GM18873 (cell line): ENCODE results near the gene CUL9.

Experiments used
- ATAC-seq: cut with Tn5 transposase; IDR thresholded peaks from one replicate; pipeline ENCODE4 v1.9.1; 2021; ENCODE audit warnings: mild to moderate bottlenecking, moderate library complexity, moderate number of reproducible peaks; ENCODE audit not compliant: unreplicated experiment, low FRiP score

Gene CUL9

DNA sequence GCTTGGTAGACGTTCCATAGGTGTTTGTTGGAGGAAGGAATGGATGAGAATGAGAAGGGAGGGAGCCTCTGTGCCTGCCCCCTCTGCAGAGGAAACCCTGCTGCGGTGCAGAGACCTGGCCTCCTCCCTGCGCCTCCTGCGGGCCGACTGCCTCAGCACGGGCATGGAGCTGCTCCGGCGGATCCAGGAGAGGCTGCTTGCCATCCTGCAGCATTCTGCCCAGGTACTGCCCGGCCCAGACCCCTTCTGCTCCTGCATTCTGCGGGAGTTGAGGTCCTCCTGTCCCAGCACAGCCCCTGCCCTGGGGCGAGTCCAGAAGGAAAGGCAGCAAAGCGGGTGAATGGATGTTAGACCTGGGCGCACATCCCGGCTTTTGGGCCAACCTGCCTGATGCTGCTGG lies 41.2 kb downstream of the CUL9 start:
- ATAC-seq = no peak

DNA sequence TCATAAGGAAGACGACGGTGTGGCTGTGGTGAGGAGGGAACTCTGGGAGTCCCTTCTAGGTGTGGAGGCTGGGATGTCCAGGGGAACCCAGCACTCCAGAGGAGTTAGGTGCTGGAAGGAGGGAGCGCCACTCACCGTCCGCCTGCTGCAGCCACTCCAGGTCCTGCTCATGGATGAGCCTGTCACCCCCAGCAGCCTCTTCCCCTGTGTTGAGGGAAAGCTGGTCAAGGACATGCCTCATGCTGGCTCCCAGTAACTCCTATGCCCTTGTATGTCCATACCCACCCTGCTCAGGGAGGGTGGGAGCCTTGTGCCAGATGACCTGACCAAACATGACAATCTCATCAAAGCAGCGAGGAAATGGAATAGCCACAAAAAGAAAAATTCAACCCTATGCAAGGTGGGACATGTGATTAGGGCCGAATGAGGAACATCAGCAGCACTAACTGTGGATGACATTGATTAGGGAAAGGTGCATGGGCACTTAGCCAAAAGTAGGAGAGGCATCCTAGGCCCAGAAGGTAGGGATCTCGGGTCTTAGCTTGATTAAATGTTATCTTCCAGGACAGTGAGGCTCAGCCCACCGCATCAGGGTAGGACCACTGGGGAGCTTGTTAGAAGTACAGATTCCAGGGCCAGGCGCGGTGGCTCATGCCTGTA lies 44.3 kb downstream of the CUL9 start:
- ATAC-seq = no peak

DNA sequence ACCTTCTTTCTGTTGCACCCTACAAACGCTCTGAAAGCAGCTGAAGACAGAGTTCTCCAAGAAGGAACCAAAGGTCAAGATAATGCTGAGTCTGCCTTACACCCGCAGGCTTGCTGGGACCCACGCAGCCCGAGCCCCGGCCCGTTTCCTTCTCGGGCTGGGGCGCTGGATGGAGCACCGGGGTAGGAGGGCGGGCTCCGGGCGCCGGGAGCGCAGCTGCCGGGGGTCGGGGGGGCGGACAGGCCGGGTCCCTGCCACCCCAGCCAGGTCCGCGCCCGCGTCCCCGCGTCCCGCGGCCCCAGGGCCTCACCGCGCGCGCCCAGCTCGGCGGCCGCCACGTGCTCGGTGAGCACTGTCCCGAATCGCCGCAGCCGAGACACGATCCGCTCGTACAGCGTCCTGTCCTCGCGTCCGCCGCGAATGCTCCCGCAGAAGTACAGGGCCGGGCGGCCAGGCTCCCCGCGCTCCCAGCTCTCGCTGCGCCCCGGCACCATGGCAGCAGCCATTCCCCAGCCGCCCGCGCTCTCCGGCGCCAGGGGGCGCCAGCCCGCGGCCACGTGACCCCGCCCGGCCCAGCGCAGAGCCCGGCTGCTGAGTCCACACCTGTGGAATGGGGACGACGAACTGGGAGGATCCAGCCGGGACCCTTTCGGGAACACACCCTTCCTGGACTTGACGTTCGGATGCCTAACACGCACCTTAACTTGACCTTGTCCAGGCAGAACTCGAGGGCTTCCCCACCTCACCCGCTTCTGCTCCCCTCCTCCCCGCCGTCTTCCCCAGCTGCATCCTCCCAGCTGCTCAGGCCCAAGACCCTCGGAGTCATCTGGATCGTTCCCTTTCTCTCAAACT lies 47.2 kb downstream of the CUL9 start, which contains the start of gene DNPH1:
DNPH1 (minus strand) TSS at position 531 of the 852 bp plus-strand sequence; CDS start at position 506, 25 bp downstream.
- peak; percentile 48 for ATAC-seq

DNA sequence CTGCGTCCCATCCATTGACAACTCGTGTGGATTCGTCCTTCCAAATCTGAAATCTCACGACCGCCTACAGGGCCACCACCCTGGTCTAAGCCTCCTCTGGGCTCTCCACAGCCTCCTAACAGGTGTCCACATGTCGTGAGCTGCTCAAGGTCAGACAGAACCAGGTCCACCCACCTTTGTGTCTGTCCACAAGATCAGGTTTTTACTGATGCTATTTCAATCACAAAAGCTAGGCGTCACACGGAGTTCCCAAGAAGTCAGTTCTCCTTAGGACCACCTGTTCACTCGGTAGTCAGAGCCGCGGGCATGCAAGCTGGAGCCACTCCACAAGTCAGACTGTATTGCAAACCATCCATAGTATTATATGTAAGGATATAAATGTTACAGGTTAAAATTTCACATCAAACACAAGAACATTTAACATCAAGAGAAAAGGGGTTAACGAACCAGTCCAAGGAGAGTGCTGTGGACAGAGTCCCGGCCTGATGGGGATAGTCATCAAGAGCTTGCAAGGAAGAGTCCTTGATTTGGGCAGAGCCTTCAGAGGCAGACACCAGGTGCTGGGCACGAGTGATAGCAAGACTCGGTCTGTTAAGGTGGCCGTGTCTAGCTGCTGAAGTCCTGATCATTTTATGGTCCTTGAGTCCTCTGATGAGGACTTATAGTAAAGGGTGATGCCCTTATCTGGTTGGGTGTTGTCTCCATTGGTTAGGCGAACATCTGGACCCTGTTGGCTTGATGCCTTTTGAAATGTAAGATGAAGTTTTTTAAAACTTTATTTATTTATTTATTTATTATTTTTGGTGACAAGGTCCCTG lies 48.0 kb downstream of the CUL9 start:
- ATAC-seq = no peak

DNA sequence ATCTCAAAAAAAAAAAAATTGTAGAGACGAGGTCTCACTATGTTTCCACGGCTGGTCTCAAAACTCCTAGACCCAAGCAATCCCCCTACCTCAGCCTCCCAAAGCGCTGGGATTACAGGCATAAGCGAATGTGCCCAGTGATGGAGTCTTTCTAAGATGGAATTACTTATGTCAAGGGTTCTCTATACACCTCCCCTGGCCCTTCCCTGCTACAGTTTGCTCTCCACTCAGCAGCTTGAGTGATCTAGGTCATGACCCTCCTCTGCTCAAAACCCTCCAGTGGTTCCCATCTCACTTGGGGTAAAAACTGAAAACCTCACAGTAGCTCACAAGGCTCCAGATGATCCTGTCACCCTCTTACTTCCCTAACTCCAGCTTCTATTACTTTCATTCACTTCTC lies 49.1 kb downstream of the CUL9 start:
- no peak for ATAC-seq

DNA sequence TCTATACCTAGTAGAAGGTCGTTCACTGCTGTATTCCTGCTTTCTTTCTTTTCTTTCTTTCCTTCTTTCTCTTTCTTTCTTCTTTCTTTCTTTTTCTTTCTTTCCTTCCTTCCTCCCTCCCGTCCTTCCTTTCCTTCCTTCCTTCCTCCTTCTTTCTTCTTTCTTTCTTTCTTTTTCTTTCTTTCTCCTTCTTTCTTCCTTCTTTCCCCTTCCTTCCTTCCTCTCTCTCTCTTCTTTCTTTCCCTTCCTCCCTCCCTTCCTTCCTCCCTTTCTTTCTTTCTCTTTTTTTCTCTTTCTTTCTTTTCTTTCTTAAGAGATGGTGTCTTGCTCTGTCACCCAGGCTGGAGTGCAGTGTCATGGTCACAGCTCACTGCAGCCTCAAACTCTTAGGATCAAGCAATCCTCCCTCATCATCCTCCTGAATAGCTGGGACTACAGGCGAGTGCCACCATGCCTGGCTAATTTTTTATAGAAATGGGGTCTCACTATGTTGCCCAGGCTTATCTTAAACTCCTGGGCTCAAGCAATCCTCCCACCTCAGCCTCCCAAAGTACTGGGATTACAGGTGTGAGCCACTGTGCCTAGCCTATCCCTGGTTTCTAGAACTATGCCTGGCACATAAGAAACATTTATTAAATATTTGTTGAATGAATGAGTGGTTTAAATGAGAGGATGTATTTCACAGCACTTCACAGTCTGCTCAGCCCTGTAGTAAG lies 49.9 kb downstream of the CUL9 start:
- no peak for ATAC-seq

DNA sequence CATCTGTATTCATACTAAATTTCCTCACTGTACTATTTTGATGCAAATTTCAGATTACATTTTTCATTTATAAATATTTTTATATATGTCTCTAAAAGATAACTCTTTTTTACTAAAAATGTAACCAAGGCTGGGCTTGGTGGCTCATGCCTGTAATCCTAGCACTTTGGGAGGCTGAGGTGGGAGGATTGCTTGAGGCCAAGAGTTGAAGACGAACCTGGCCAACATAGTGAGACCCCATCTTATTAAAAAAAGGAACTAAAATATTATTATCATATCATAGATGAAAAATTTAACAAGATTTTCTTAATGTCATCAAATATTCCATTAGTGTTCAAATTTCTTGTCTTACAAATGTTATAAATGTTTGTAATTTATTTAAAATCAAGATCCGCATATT lies 53.8 kb downstream of the CUL9 start:
- no peak for ATAC-seq

DNA sequence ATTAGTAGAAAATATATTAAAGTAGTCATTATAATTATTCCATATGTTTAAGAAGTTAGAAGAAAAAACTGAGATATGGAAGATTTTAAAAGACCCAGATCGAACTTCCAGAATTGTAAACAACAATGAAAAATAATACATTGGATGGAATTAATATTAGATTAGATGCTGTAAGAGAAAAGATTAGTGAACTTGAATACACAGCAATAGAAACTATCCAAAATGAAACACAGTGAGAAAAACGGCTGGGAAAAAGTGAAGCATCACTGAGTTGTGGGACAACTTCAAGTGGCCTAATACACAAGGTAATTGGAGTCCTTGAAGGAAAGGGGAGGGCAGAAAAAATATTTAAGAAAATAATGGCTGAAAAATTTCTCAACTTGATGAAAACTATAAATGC lies 57.1 kb downstream of the CUL9 start:
- ATAC-seq = no peak

DNA sequence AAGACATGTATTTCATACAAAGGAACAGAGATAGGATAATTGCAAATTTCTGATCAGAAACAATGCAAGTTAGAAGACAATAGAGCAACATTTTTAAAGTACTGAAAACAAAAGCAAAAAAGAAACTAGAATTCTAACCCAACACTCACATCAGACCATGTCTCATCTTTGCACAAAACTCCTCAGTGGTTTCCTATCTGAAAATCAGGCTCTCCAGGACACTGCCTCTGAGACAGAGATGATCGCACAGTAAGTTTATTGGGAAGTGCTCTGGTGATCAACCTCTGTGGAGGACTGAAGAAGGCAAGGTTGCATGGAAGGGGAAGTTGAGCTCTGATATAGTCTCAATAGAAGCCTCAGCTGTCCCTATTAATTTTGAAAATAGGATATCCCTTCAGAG lies 59.0 kb downstream of the CUL9 start:
- ATAC-seq = no peak

DNA sequence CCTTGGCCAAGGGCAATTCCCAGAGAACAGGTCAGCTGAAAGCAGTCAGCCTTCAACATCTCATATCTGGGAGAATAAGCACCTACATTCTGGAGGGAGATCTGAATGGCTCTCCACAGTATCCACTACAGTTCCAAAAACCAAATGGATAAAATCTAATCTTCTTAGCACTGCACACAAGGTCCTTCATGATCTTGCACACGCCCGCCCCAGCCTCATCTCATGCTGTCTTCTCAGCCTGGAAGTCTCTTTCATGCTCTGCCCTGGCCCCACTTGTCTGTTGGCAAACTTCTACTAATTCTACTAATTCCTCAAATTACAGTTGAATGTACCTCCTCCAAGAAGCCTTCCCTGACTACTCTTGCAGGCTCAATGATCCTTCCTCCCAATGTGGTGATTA lies 59.5 kb downstream of the CUL9 start:
- no peak for ATAC-seq

DNA sequence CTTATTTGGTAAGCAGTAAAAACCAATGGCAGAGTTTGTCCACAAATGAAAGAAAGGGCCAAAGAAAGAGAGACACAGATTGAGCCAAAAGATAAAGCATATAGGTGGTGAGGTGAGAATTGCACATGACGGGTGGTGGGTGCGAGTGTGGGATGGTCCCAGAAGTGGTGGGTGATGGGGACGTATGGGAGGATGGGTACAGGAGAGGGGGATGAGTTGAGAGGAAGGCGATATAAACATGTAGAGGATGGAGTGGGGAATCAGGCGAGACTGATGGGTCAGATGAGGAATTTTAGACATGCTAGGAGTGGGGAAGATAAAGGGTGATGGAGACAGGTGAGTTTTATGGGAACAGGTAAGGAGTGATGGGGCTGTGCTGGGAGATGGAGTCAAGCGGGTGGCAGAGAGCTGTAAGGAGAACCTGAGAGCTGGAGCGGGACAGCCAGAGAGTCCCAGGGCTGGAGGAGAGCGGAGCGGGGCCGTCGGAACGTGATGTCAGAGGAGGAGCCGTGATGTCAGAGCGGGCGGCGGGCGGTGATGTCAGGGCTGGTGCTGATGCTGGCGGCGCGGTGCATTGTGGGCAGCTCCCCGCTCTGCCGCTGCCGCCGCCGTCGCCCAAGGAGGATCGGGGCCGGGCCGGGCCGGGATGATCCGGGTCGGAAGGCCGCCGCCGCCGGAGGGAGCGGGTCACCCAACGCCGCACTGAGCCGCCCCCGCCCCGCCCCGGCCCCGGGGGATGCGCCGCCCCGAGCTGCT lies 61.1 kb downstream of the CUL9 start, which contains the start of gene TTBK1:
TTBK1 (plus strand) TSS at position 574 of the 756 bp plus-strand sequence. CDS start 3,180 bp downstream, outside the sequence.
- ATAC-seq = no peak

DNA sequence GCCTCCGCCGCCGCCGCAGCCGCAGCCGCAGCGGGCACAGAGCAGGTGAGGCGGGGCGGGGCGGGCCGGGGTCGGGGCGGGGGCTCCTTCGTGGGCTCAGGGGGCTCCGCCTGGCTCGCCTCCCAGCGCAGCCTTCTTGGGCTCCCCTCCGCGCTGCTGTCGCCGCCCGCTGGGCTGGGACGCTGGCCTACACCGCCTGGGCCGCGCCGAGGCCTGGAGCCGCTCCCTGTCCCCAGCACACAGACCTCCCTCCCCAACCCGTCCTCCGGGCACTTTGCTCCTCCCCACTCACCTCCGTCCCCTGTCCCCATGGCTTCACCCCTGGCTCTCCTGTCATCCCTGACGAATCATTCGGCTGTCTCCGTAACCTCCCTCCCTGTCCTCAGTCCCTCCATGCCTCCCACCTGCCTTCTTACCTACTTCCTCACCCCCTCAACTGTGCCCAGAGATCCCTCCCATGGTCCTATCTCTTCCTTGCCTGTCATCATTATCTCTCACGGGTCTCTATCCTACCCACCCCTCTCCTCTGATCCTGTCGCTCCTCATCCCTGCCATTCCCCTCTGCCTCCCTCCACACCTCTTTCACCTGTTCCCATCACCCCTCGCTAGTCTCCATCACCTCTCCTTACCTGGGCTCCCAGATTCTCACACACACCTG lies 61.8 kb downstream of the CUL9 start:
- no peak for ATAC-seq

DNA sequence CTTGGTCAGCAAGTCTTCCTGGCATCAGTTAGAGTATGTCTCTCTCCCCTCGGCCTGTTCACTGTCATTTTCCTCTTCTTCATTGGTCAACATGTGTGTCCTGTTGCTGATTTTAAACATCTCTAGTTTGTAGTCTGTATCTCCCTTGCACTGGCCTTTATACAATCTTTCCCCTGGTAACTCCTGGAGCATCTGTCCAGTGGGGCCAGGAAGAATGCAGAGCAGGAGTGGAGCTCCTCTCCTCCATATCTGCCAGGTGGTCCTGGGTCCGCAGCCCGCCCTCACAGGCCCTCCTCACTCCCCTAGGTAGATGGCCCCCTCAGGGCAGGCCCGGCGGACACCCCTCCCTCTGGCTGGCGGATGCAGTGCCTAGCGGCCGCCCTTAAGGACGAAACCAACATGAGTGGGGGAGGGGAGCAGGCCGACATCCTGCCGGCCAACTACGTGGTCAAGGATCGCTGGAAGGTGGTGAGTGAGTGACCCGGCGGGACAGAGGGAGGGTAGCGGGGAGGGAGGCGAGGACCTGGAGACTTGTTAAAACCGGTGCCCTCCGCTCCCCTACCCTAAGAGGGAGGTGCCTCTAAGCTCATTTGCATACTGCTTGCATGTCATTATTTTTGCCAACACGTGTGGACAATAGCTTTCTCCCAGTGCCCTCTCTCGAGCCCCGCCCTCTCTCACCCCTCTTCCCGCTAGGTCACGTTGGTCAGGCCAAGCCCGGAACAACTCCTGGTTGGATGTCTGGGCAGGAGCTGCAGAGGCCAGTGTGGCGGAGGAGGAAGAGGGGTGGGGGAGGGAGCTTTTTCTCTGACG lies 64.5 kb downstream of the CUL9 start:
- peak; percentile 30 for ATAC-seq

DNA sequence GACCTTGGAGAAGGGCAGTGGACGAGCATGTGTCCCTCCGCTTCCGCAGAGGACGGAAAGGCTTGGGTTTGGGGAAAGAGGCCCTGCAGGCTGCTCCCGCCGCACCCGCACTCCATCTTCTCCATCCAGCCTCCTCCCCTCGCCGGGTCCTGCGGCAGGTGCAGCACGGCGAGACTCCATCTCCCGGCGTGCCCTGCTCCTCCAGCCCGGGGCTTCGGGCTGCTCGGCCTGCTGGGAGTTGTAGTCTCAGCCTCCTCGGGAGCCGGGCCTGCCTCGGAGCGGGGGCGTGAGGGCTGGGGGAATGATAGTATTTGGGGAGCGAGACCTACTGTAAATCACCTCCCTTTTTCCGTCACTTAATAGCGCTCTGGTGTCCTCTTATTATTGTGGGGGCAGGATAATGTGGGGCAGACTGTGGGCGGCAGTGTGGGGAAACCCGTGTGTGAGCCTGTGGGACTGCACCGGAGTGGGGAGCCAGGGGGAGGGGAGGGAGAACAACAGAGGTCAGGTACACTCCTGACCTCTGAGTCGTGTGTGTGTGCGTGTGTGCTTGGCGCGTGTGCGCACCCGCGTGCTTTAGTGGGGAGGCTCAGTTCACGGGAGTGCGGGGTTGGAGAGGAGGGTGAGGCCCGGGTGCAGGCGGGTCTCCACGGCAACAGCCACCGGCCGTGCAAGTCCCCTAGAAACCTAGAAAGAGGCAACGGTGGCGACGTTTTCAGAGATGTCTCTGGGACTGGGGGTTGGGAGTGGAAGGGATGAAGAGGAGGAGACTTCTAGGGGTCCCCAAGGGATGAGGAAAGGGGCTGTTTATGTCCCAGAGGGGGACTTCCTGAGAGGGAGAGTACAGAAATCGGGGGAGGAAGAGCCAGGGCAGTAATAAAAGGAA lies 65.4 kb downstream of the CUL9 start:
- ATAC-seq = peak; percentile 72

DNA sequence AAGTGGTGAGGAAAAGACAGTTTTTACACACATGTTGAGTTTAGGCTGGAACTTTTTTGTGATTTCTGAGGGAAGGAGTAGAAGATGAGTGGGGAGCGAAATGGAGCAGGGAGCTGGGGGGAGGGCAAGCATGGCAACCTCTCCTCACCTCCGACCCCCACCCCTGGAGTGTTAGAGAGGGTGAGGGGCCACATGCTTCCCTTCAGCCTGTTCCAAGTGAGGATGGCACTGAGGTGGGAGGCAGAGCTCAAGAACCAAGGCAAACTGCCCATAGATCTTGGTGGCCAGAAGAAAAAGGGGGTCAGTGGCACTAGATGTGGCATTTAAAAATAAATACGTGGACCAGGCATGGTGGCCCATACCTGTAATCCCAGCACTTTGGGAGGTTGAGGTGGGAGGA lies 66.1 kb downstream of the CUL9 start:
- no peak for ATAC-seq

DNA sequence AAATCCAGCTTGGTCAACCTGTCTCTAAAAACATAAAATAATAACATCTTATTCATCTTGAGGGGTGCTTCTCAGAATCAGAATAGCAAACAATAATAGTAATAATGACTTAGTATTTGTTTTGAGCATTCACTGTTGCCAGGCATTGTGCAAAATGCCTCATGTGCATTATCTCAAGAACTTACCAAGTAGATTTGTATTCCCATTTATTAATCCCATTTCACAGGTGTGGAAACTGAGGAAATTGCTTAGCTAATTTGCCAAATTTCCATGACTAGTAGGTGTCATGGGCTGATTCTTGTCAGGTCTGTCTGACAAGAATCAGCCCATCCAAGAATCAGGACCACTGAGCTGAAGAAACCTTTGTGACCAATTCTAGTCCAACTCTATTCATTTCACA lies 66.8 kb downstream of the CUL9 start:
- no peak for ATAC-seq

DNA sequence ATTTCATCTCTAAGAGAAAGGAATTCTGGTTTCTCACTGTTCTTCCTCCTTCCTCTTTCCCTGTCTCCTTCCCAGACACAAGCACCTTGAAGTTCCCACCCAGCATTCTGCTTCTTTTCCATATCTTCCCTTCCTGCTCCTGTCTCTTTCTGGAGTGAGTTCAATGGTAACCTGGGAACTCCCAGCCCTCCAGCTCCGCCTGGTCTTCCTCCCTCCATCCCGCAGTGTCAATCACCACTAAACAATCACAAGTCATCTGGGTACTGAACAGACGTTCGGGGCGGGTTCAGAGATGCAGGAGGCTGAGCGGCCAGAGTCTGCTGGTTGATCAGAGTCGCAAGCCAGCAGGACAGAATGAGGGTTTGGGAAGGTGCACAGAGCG lies 69.0 kb downstream of the CUL9 start:
- no peak for ATAC-seq
